Stimulated activated CD4-positive, alpha-beta T cell treated with anti-CD3 and anti-CD28 coated beads, Interleukin-15, amount 100 ng/mL, for 1 hour (primary cell): Measurements from ENCODE around the gene NPNT.
"Not testable (repeated sequence)": the region's sequence is repeated elsewhere in the genome, so short reads cannot be mapped to it uniquely, and the experiment has no call there.

ENCODE experiments used
- DNase-seq, 2 donors: peaks; one replicate each; pipeline ENCODE4 v3.0.0-alpha.2; 2020; ENCODE audit warnings: low read depth in 1 of 2, low spot score in 1 of 2

The NPNT gene

GRCh38 chr4:105894660-105895582 is at the start of gene NPNT:
Gene NPNT, plus strand, starts transcription at chr4:105895471. Its CDS starts 182 bp downstream, at chr4:105895653.
- DNase-seq: no peak

- no peak for DNase-seq
Observed at GRCh38 chr4:105845559-105845958, 49.7 kb upstream of the NPNT start.

GRCh38 chr4:105848359-105848758 is 46.9 kb upstream of the NPNT start:
- DNase-seq: not testable (repeated sequence)

GRCh38 chr4:105851196-105851595 is 44.1 kb upstream of the NPNT start:
- no peak for DNase-seq

GRCh38 chr4:105852230-105852629 is 43.0 kb upstream of the NPNT start:
- not testable (repeated sequence) for DNase-seq

- no peak for DNase-seq
Observed at GRCh38 chr4:105858466-105859040, 36.7 kb upstream of the NPNT start.

GRCh38 chr4:105859233-105859632 is 36.0 kb upstream of the NPNT start:
- DNase-seq: no peak

GRCh38 chr4:105870963-105871362 is 24.3 kb upstream of the NPNT start:
- no peak for DNase-seq

GRCh38 chr4:105871997-105872396 is 23.3 kb upstream of the NPNT start:
- DNase-seq: no peak

GRCh38 chr4:105875233-105875632 is 20.0 kb upstream of the NPNT start:
- DNase-seq: no peak

- DNase-seq: no peak
Observed at GRCh38 chr4:105878668-105879067, 16.6 kb upstream of the NPNT start.

GRCh38 chr4:105887508-105887907 is 7.8 kb upstream of the NPNT start:
- no peak for DNase-seq

- DNase-seq: no peak
Observed at GRCh38 chr4:105895583-105896460, 551 bp downstream of the NPNT start.

GRCh38 chr4:105896461-105896942 is 1.2 kb downstream of the NPNT start:
- no peak for DNase-seq

- no peak for DNase-seq
Observed at GRCh38 chr4:105896984-105897775, 1.9 kb downstream of the NPNT start.

- no peak for DNase-seq
Observed at GRCh38 chr4:105900541-105900940, 5.3 kb downstream of the NPNT start.

- no peak for DNase-seq
Observed at GRCh38 chr4:105902550-105903262, 7.4 kb downstream of the NPNT start.

GRCh38 chr4:105909787-105910281 is 14.6 kb downstream of the NPNT start:
- DNase-seq: no peak

- no peak for DNase-seq
Observed at GRCh38 chr4:105911426-105911825, 16.2 kb downstream of the NPNT start.

- DNase-seq: no peak
Observed at GRCh38 chr4:105912633-105913032, 17.4 kb downstream of the NPNT start.
